OCI-LY3 (cell line): ENCODE results near the gene TVP23A.

ENCODE experiments used
- EZH2phosphoT487 ChIP-seq: fragments of 200-600 bp; shearing (Covaris generic); IDR thresholded peaks from 2 replicates; pipeline ENCODE4 v1.6.1; 2018; ENCODE audit warnings: antibody characterized with exemption, mixed run types, low read depth
- TF ChIP-seq, protein P1 (sequence below): fragments of 200-600, 300-600 bp; sonication (generic); IDR thresholded peaks from 2 replicates; pipeline ENCODE4 v1.5.1; 2014; ENCODE audit warnings: antibody characterized with exemption, low read length, low read depth

DNA sequence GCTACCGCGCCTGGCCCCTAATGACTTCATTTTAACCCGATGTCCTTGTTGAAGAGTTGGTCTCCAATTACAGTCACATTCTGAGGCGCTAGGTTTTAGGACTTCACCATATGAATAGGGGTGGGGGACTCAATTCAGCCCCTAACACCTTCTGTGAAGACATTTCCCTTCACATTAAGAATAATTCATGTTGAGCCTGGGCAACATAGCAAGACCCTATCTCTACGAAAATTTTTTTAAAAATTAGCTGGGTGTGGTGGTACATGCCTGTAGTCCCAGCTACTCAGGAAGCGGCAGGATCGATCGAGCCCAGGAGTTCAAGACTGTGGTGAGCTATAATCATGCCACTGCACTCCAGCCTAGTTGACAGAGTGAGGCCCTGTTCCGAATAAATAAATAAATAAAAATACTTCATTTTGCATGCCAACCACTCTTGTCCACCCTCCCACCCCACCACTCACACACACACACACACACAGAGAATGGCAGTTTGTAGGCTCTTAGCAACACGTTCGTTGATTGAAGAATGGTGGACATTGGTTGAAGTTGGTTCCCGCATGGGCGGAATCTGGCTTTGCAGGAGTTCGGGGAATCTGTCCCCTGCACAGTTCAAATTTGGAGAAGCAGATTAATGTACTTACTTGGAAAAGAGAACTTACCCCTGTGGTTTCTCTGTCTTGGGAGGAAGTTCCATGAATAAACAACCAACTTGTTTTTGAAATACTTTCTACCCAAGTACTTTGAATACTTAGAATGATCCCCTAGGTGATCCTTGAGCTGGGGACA, 27.8 kb upstream of the TVP23A start:
- TF ChIP-seq, protein P1, sequence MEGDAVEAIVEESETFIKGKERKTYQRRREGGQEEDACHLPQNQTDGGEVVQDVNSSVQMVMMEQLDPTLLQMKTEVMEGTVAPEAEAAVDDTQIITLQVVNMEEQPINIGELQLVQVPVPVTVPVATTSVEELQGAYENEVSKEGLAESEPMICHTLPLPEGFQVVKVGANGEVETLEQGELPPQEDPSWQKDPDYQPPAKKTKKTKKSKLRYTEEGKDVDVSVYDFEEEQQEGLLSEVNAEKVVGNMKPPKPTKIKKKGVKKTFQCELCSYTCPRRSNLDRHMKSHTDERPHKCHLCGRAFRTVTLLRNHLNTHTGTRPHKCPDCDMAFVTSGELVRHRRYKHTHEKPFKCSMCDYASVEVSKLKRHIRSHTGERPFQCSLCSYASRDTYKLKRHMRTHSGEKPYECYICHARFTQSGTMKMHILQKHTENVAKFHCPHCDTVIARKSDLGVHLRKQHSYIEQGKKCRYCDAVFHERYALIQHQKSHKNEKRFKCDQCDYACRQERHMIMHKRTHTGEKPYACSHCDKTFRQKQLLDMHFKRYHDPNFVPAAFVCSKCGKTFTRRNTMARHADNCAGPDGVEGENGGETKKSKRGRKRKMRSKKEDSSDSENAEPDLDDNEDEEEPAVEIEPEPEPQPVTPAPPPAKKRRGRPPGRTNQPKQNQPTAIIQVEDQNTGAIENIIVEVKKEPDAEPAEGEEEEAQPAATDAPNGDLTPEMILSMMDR: no peak
- TF ChIP-seq EZH2phosphoT487: no peak
